ENCODE data around the gene EPN2.

Gene EPN2

GRCh38 chr17:19268611-19269010 lies 31.4 kb downstream of the EPN2 start:
- no peaks in the 10 kb centered on the region for H3K36me3 ChIP-seq (ENCODE audit: insufficient read depth)
- H3K27ac ChIP-seq, result no peak overlapping the region
- no peak overlapping the region for H3K4me2 ChIP-seq
- H3K9ac ChIP-seq, result no peak overlapping the region
- H3K4me3 ChIP-seq (IDR thresholded peaks at IDR 0.05; ENCODE audit: insufficient read depth, low read depth, low read length), result no peak overlapping the region
- H2AFZ ChIP-seq (ENCODE audit: low read depth), result no peak overlapping the region
- no peaks in the 10 kb centered on the region for H4K20me1 ChIP-seq (ENCODE audit: insufficient read depth)
- no peaks in the 10 kb centered on the region for H3K4me1 ChIP-seq (ENCODE audit: low read depth, poor library complexity, severe bottlenecking)
- no peaks in the 10 kb centered on the region for H3K79me2 ChIP-seq (ENCODE audit: insufficient read depth, low read depth)
- TF ChIP-seq CTCF (conservative IDR thresholded peaks at IDR 0.05; ENCODE audit: low read depth, low read length), result no peak
- H3K27me3 ChIP-seq (ENCODE audit: insufficient read depth, low read depth), result no peaks in the 10 kb centered on the region

- no peaks in the 10 kb centered on the region for H3K79me2 ChIP-seq (ENCODE audit: insufficient read depth, low read depth)
- H3K27me3 ChIP-seq (ENCODE audit: insufficient read depth, low read depth), result no peaks in the 10 kb centered on the region
- no peak for TF ChIP-seq CTCF (conservative IDR thresholded peaks at IDR 0.05; ENCODE audit: low read depth, low read length)
- H3K36me3 ChIP-seq (ENCODE audit: insufficient read depth), result no peaks in the 10 kb centered on the region
- no peak overlapping the region for H3K27ac ChIP-seq
- H3K9ac ChIP-seq, result no peak overlapping the region
- no peak overlapping the region for H3K4me3 ChIP-seq (IDR thresholded peaks at IDR 0.05; ENCODE audit: insufficient read depth, low read depth, low read length)
- H4K20me1 ChIP-seq (ENCODE audit: insufficient read depth), result no peaks in the 10 kb centered on the region
- H3K4me2 ChIP-seq, result no peak overlapping the region
- no peak overlapping the region for H2AFZ ChIP-seq (ENCODE audit: low read depth)
- no peaks in the 10 kb centered on the region for H3K4me1 ChIP-seq (ENCODE audit: low read depth, poor library complexity, severe bottlenecking)
Observed at GRCh38 chr17:19269106-19269505, 31.9 kb downstream of the EPN2 start.

GRCh38 chr17:19269641-19270040 lies 32.5 kb downstream of the EPN2 start:
- H3K79me2 ChIP-seq (ENCODE audit: insufficient read depth, low read depth), result no peaks in the 10 kb centered on the region
- H4K20me1 ChIP-seq (ENCODE audit: insufficient read depth), result no peaks in the 10 kb centered on the region
- TF ChIP-seq CTCF (conservative IDR thresholded peaks at IDR 0.05; ENCODE audit: low read depth, low read length), result no peak
- H3K4me2 ChIP-seq, result no peak overlapping the region
- no peak overlapping the region for H3K9ac ChIP-seq
- H3K4me1 ChIP-seq (ENCODE audit: low read depth, poor library complexity, severe bottlenecking), result no peaks in the 10 kb centered on the region
- H3K36me3 ChIP-seq (ENCODE audit: insufficient read depth), result no peaks in the 10 kb centered on the region
- H3K27ac ChIP-seq, result no peak overlapping the region
- H2AFZ ChIP-seq (ENCODE audit: low read depth), result no peak overlapping the region
- no peaks in the 10 kb centered on the region for H3K27me3 ChIP-seq (ENCODE audit: insufficient read depth, low read depth)
- no peak overlapping the region for H3K4me3 ChIP-seq (IDR thresholded peaks at IDR 0.05; ENCODE audit: insufficient read depth, low read depth, low read length)

GRCh38 chr17:19270347-19270703 lies 33.2 kb downstream of the EPN2 start:
- H3K36me3 ChIP-seq (ENCODE audit: insufficient read depth), result no peaks in the 10 kb centered on the region
- H3K4me3 ChIP-seq (IDR thresholded peaks at IDR 0.05; ENCODE audit: insufficient read depth, low read depth, low read length), result no peak overlapping the region
- H3K4me1 ChIP-seq (ENCODE audit: low read depth, poor library complexity, severe bottlenecking), result no peaks in the 10 kb centered on the region
- H2AFZ ChIP-seq (ENCODE audit: low read depth), result no peak overlapping the region
- H3K9ac ChIP-seq, result no peak overlapping the region
- no peak for TF ChIP-seq CTCF (conservative IDR thresholded peaks at IDR 0.05; ENCODE audit: low read depth, low read length)
- no peaks in the 10 kb centered on the region for H4K20me1 ChIP-seq (ENCODE audit: insufficient read depth)
- no peak overlapping the region for H3K27ac ChIP-seq
- no peaks in the 10 kb centered on the region for H3K79me2 ChIP-seq (ENCODE audit: insufficient read depth, low read depth)
- no peak overlapping the region for H3K4me2 ChIP-seq
- H3K27me3 ChIP-seq (ENCODE audit: insufficient read depth, low read depth), result no peaks in the 10 kb centered on the region

All from KMS-11 (cell line).